Naive thymus-derived CD4-positive, alpha-beta T cell (primary cell): ENCODE data around the gene SH2D1A. TPM values are rescaled to one million over a fixed set of nuclear protein-coding genes. Genes with fewer than 3 reads are reported as not detected.

ENCODE experiments used
- ATAC-seq: fragments of 150-1000 bp; cut with Tn5 transposase; 2 replicates; pipeline ENCODE4 v1.10.0; 2021; ENCODE audit warnings: mild to moderate bottlenecking, moderate library complexity
- CTCF ChIA-PET: fragments of 350-600 bp; sonication (Branson Sonifier 250); formaldehyde crosslinking; loops from one replicate; lab custom pipeline; 2021; ENCODE audit warnings: antibody characterized with exemption; lab: Charles Lee
- POLR2A ChIA-PET: fragments of 350-600 bp; sonication (Branson Sonifier 250); formaldehyde crosslinking; loops from one replicate; lab custom pipeline; 2021; ENCODE audit warnings: antibody characterized with exemption, inconsistent platforms; lab: Charles Lee
- DNase-seq, 9 donors: peaks; one replicate each; pipeline versions ENCODE4 v3.0.0 to v3.0.0-alpha.2; 2020 to 2022; ENCODE audit warnings: mixed read lengths in 1 of 9
- H3K27ac ChIP-seq: one replicate; pipeline ENCODE4 v1.7.0; 2013; ENCODE audit warnings: mild to moderate bottlenecking, low read depth, low read length, moderate library complexity
- H3K27me3 ChIP-seq, 2 donors: one replicate each; pipeline ENCODE4 v1.7.0; 2013; ENCODE audit warnings: low read length in 2 of 2, mild to moderate bottlenecking in 2 of 2, moderate library complexity in 2 of 2; ENCODE audit not compliant: control insufficient read depth in 2 of 2, insufficient read depth in 2 of 2
- H3K36me3 ChIP-seq, 3 experiments: 1 replicate in 2 of 3; 2 replicates in 1 of 3; pipeline ENCODE4 v1.7.0; 2013; ENCODE audit warnings: low read length in 3 of 3, mild to moderate bottlenecking in 3 of 3, moderate library complexity in 1 of 3; ENCODE audit not compliant: insufficient read depth in 3 of 3, control insufficient read depth in 2 of 3
- H3K4me1 ChIP-seq, 2 donors: one replicate each; pipeline ENCODE4 v1.7.0; 2013; ENCODE audit warnings: low read length in 2 of 2, mild to moderate bottlenecking in 2 of 2, moderate library complexity in 1 of 2; ENCODE audit not compliant: control insufficient read depth in 2 of 2, insufficient read depth in 2 of 2
- H3K4me3 ChIP-seq: 2 replicates; pipeline ENCODE4 v1.7.0; 2013; ENCODE audit warnings: mild to moderate bottlenecking, low read length
- H3K9me3 ChIP-seq, 3 experiments: 1 replicate in 2 of 3; 2 replicates in 1 of 3; pipeline ENCODE4 v1.7.0; 2013; ENCODE audit warnings: low read length in 3 of 3; ENCODE audit not compliant: control insufficient read depth in 2 of 3
- H3K27ac Mint-ChIP-seq, 9 donors: one replicate each; pipeline ENCODE4 v1.8.0; 2020 to 2022; ENCODE audit warnings: mixed read lengths in 9 of 9, mild to moderate bottlenecking in 8 of 9, moderate library complexity in 5 of 9, inconsistent platforms in 2 of 9
- H3K27me3 Mint-ChIP-seq, 5 donors: one replicate each; pipeline ENCODE4 v1.8.0; 2021 to 2022; ENCODE audit warnings: mixed read lengths in 5 of 5, mild to moderate bottlenecking in 1 of 5
- H3K36me3 Mint-ChIP-seq, 5 donors: one replicate each; pipeline ENCODE4 v1.8.0; 2020 to 2022; ENCODE audit warnings: mixed read lengths in 5 of 5, mild to moderate bottlenecking in 3 of 5, inconsistent platforms in 1 of 5
- H3K4me1 Mint-ChIP-seq, 7 donors: one replicate each; pipeline ENCODE4 v1.8.0; 2020 to 2022; ENCODE audit warnings: mixed read lengths in 7 of 7, mild to moderate bottlenecking in 3 of 7, inconsistent platforms in 1 of 7
- H3K4me3 Mint-ChIP-seq, 10 donors: one replicate each; pipeline ENCODE4 v1.8.0; 2020 to 2022; ENCODE audit warnings: mild to moderate bottlenecking in 10 of 10, mixed read lengths in 10 of 10, moderate library complexity in 6 of 10, inconsistent platforms in 2 of 10
- H3K9me3 Mint-ChIP-seq, 11 donors: one replicate each; pipeline ENCODE4 v1.8.0; 2020 to 2022; ENCODE audit warnings: mixed read lengths in 11 of 11, mild to moderate bottlenecking in 4 of 11, inconsistent platforms in 1 of 11, moderate library complexity in 1 of 11
- intact Hi-C, 2 donors: fragments of 100-400 bp; cut with micrococcal nuclease; formaldehyde crosslinking; loops; one replicate each; pipeline ENCODE4 v1.15.1; 2023
- polyA plus RNA-seq, 2 donors: library from polyadenylated mRNA; unstranded; fragments of 300-500 nt; fragmentation: Illumina TruSeq; gene quantifications; one replicate each; pipeline ENCODE4 v1.2.3, GENCODE V29; 2021
- total RNA-seq, 6 experiments: library from RNA in 5 of 6; stranded (reverse) in 5 of 6; gene quantifications; 1 replicate in 5 of 6; 2 replicates in 1 of 6; pipeline ENCODE4 v1.2.3 and lab custom pipeline; 2021 to 2026

The SH2D1A gene
- total and polyA plus RNA-seq, 7 experiments from 2014 or later = 23.8 to 57.6 (median 43.8) TPM

DNA sequence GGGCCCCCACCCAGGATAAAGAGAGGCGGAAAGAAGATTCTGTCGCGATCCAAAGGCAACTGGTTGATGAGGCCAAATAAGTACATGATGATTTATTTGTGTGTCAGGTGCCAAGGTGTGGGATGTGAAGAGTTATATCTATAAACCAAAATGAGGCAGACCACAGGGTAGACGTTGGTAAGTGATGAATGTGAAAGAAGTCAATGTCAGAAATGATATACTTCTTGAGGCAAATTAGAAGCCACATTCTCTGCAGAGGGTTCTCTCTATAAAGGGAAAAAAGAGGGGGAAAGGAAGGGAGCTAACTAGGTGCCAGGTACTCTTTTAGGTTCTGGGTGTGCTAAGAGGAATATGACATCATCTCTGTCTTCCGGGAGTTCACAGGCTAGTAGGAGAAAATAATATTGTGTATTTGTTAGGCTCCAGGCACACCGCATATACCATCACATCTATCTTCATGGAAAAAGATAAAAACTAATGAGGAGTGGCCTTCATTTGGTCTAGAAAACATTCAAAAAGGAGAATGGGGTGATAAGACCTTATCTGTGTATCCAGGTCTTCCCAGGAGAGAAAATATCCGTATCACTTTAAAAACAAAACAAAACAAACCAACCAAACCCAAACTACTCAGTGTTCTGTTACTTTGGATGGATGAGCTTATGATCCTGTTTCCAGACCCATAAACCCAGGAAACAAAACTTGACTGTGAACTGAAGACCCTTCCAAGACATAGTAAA is 4.8 kb upstream of the SH2D1A start:
- H3K4me1 ChIP-seq = peaks cover 50 to 68% of the 10 kb centered on the region in 2 donors
- Mint-ChIP-seq H3K27ac (peak overlapping the region; percentile 73 to 95 (median 87)), H3K36me3 (no peaks in the 10 kb centered on the region), H3K4me1 (peaks cover 15 to 65% (median 53%) of the 10 kb centered on the region in 7 donors), H3K9me3 (no peaks in the 10 kb centered on the region), H3K27me3 (no peaks in the 10 kb centered on the region), H3K4me3 (peak overlapping the region; percentile 3 to 78 (median 52))
- DNase-seq (no peak), ATAC-seq (no peak)
- ChIA-PET POLR2A (interaction anchor here (0.5 to 2.9 kb wide), 3 partner anchors 12 to 496 kb away, joined by 3 to 10 read pairs (median 3); no protein-coding TSS in a partner anchor), CTCF (no interaction called here)
- H3K27me3 ChIP-seq = no peaks in the 10 kb centered on the region
- H3K27ac ChIP-seq = peak overlapping the region; percentile 49
- peak overlapping the region; percentile 47 for H3K4me3 ChIP-seq
- H3K9me3 ChIP-seq = no peaks in the 10 kb centered on the region
- intact Hi-C loops = loop anchor here (2.0 to 10.0 kb wide), 5 partner anchors 17 to 607 kb away; partner anchors contain the start of gene THOC2 (in 1 of the 2)
- H3K36me3 ChIP-seq = no peaks in the 10 kb centered on the region

DNA sequence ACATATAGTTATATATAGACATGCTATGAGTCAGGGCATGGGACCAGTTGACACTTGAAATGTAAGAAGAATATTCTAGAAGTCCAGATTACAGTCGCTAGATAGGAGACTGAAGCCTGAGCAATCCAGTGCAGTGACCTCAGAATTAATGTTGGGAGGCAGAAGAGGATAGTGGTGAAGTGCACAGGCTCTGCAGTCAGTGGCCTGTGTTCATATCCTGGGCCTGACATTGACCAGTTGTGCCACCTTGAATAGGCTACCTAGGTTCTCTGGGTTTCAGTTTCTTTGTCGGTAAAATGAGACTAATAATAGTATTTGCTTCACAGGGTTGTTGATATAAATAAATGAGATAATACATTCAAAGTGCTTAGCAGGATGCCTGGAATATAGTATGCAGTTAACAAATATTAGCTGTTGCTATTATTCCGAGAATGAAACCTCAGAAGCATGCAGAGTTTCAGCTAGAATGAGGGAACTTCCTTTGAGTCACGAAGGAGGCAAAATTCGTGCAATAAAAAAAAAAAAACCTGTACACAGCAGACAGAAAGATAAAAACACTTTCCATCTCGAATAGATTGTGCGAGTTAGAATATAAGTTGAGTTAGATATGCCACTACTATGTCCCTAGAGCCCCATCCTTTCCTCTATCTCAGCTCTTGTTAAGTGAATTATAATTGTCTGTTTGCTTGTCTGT is 4.0 kb upstream of the SH2D1A start:
- no peaks in the 10 kb centered on the region for H3K27me3 ChIP-seq
- Mint-ChIP-seq H3K4me3 (peak overlapping the region in 9 of 10 donors; percentile 43 to 78 (median 64)), H3K27me3 (no peaks in the 10 kb centered on the region), H3K9me3 (no peaks in the 10 kb centered on the region), H3K36me3 (no peaks in the 10 kb centered on the region), H3K4me1 (peaks cover 15 to 65% (median 53%) of the 10 kb centered on the region in 7 donors), H3K27ac (peak overlapping the region; percentile 68 to 95 (median 86))
- no peaks in the 10 kb centered on the region for H3K36me3 ChIP-seq
- CTCF ChIA-PET = no interaction called here
- H3K4me1 ChIP-seq = peaks cover 50 to 68% of the 10 kb centered on the region in 2 donors
- H3K27ac ChIP-seq = peak overlapping the region; percentile 49
- ATAC-seq (peak; percentile 21), DNase-seq (peak in 1 of 9 donors; percentile 19)
- H3K4me3 ChIP-seq = peak overlapping the region; percentile 47
- no peaks in the 10 kb centered on the region for H3K9me3 ChIP-seq
- POLR2A ChIA-PET = interaction anchor here (0.6 to 2.9 kb wide), 5 partner anchors 11 to 497 kb away, joined by 3 to 10 read pairs (median 3); no protein-coding TSS in a partner anchor
- intact Hi-C loops = loop anchor here (2.0 to 10.0 kb wide), 5 partner anchors 16 to 608 kb away; partner anchors contain the start of gene THOC2 (in 1 of the 2)

GRCh38 chrX:124343016-124343415 is 3.3 kb upstream of the SH2D1A start:
- H3K4me3 Mint-ChIP-seq = peak overlapping the region in 8 of 10 donors; percentile 31 to 80 (median 64)
- no peaks in the 10 kb centered on the region for H3K36me3 Mint-ChIP-seq
- no peak overlapping the region for H3K4me3 ChIP-seq
- intact Hi-C loops = loop anchor here (2.0 to 10.0 kb wide), 5 partner anchors 16 to 608 kb away; partner anchors contain the start of gene THOC2 (in 1 of the 2)
- ChIA-PET POLR2A (interaction anchor here (0.6 to 2.9 kb wide), 3 partner anchors 10 to 456 kb away, joined by 3 to 10 read pairs (median 5); no protein-coding TSS in a partner anchor), CTCF (no interaction called here)
- H3K9me3 Mint-ChIP-seq = no peaks in the 10 kb centered on the region
- ATAC-seq (peak; percentile 47), DNase-seq (peak in 2 of 9 donors; percentile 30)
- no peaks in the 10 kb centered on the region for H3K27me3 Mint-ChIP-seq
- no peaks in the 10 kb centered on the region for H3K27me3 ChIP-seq
- peak overlapping the region; percentile 68 to 95 (median 86) for H3K27ac Mint-ChIP-seq
- H3K4me1 Mint-ChIP-seq = peaks cover 15 to 65% (median 53%) of the 10 kb centered on the region in 7 donors
- H3K9me3 ChIP-seq = no peaks in the 10 kb centered on the region
- no peaks in the 10 kb centered on the region for H3K36me3 ChIP-seq
- peak overlapping the region; percentile 49 for H3K27ac ChIP-seq
- peaks cover 50 to 63% of the 10 kb centered on the region in 2 donors for H3K4me1 ChIP-seq

DNA sequence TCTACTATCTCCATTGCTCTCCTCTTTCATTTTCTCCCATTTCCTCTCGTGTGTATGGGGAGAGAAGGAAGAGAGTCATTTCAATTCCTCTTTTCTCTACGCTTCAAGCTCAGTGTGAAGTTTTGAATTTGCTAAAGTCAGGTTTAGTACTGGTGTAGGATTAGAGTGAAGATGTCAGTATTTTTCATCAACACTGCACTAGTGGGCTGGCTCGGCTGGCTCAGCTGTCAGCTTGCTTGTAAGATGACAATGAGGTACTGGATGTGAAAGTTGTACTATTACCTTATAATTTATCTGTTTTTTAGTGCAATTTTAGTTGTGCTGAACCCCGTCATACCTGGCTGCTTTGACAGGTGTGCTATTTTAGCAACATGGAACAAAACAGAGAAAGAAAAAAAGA is 2.1 kb upstream of the SH2D1A start:
- no peak overlapping the region for H3K27ac ChIP-seq
- CTCF ChIA-PET = no interaction called here
- peaks cover 15 to 62% (median 52%) of the 10 kb centered on the region in 7 donors for H3K4me1 Mint-ChIP-seq
- H3K4me1 ChIP-seq = peaks cover 42 to 56% of the 10 kb centered on the region in 2 donors
- no peaks in the 10 kb centered on the region for H3K9me3 Mint-ChIP-seq
- no peaks in the 10 kb centered on the region for H3K27me3 ChIP-seq
- DNase-seq (no peak), ATAC-seq (no peak)
- peaks cover 0 to 4% (median 0%) of the 10 kb centered on the region in 5 donors for H3K36me3 Mint-ChIP-seq
- peak overlapping the region in 7 of 10 donors; percentile 44 to 80 (median 65) for H3K4me3 Mint-ChIP-seq
- POLR2A ChIA-PET = interaction anchor here (2.9 kb wide), 1 partner anchor 126 kb away, joined by 10 read pairs; no protein-coding TSS in a partner anchor
- H3K36me3 ChIP-seq = no peaks in the 10 kb centered on the region
- H3K9me3 ChIP-seq = no peaks in the 10 kb centered on the region
- no peak overlapping the region for H3K4me3 ChIP-seq
- intact Hi-C loops = loop anchor here in 1 of 2 donors (10.0 kb wide), 4 partner anchors 59 to 609 kb away; partner anchors contain the start of gene THOC2
- peak overlapping the region in 8 of 9 donors; percentile 55 to 95 (median 73) for H3K27ac Mint-ChIP-seq
- H3K27me3 Mint-ChIP-seq = no peaks in the 10 kb centered on the region

- H3K4me1 ChIP-seq = peaks cover 30 to 44% of the 10 kb centered on the region in 2 donors
- H3K27ac ChIP-seq = peak overlapping the region; percentile 72
- H3K27me3 ChIP-seq = no peaks in the 10 kb centered on the region
- H3K9me3 ChIP-seq = no peaks in the 10 kb centered on the region
- ChIA-PET POLR2A (interaction anchor here (0.7 to 1.7 kb wide), 7 partner anchors 10 to 358 kb away, joined by 3 to 17 read pairs (median 5); no protein-coding TSS in a partner anchor), CTCF (interaction anchor here (1.0 kb wide), 1 partner anchor 138 kb away, joined by 3 read pairs; no protein-coding TSS in a partner anchor)
- no peaks in the 10 kb centered on the region for H3K36me3 ChIP-seq
- H3K9me3 Mint-ChIP-seq = no peaks in the 10 kb centered on the region
- H3K4me3 Mint-ChIP-seq = peak overlapping the region; percentile 79 to 99 (median 96)
- peaks cover 0 to 5% (median 3%) of the 10 kb centered on the region in 5 donors for H3K36me3 Mint-ChIP-seq
- H3K27ac Mint-ChIP-seq = peak overlapping the region; percentile 66 to 98 (median 95)
- DNase-seq (no peak), ATAC-seq (peak; percentile 2)
- H3K4me1 Mint-ChIP-seq = peaks cover 9 to 51% (median 44%) of the 10 kb centered on the region in 7 donors
- intact Hi-C loops = loop anchor here (1.0 to 10.0 kb wide), 12 partner anchors 7 to 612 kb away; partner anchors contain the start of genes STAG2 (in 2 of the 2) and THOC2 (in 1 of the 2)
- peak overlapping the region; percentile 62 for H3K4me3 ChIP-seq
- H3K27me3 Mint-ChIP-seq = no peaks in the 10 kb centered on the region
These were observed 496 bp downstream of the SH2D1A start for GRCh38 chrX:124346877-124347241.

DNA sequence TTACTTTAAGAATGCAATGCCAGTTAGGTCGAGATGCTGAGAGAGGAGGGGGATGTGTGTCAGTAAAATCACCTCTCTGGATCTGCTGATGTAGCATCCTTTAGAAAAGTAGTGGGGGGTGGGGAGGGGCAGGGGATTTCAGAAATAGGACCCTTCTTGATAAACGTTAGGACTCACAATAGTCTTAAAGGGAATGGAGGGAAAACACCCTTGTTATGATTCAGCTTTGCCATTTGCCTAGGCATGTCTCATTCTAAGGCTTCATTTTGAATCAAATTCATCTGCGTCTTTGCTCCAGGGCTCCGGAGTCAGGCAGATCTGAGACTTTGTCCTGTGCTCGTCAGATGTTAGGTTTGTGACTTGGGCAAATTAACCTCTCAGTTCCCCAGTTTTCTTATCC is 879 bp downstream of the SH2D1A start:
- Mint-ChIP-seq H3K27ac (peak overlapping the region; percentile 66 to 98 (median 95)), H3K9me3 (no peaks in the 10 kb centered on the region), H3K4me3 (peak overlapping the region; percentile 79 to 99 (median 96)), H3K36me3 (peaks cover 0 to 5% (median 3%) of the 10 kb centered on the region in 5 donors), H3K27me3 (no peaks in the 10 kb centered on the region), H3K4me1 (peaks cover 9 to 49% (median 42%) of the 10 kb centered on the region in 7 donors)
- ATAC-seq (peak; percentile 38), DNase-seq (peak in 1 of 9 donors; percentile 36)
- Histone ChIP-seq H3K9me3 (no peaks in the 10 kb centered on the region), H3K4me1 (peaks cover 26 to 40% of the 10 kb centered on the region in 2 donors), H3K4me3 (peak overlapping the region; percentile 62), H3K27me3 (no peaks in the 10 kb centered on the region), H3K27ac (peak overlapping the region; percentile 72), H3K36me3 (no peaks in the 10 kb centered on the region)
- intact Hi-C loops = loop anchor here (2.0 to 10.0 kb wide), 9 partner anchors 45 to 612 kb away; partner anchors contain the start of genes STAG2 (in 2 of the 2) and THOC2 (in 1 of the 2)
- CTCF ChIA-PET = no interaction called here
- POLR2A ChIA-PET = interaction anchor here (0.7 to 1.7 kb wide), 4 partner anchors 11 to 357 kb away, joined by 3 to 17 read pairs (median 6); no protein-coding TSS in a partner anchor
